ENCODE data around the gene RAB38. TPM values are rescaled to one million over a fixed set of nuclear protein-coding genes. Genes with fewer than 3 reads are reported as not detected.

The RAB38 gene
- total RNA-seq, 1 experiment from 2014 or later: 13.3 TPM

DNA sequence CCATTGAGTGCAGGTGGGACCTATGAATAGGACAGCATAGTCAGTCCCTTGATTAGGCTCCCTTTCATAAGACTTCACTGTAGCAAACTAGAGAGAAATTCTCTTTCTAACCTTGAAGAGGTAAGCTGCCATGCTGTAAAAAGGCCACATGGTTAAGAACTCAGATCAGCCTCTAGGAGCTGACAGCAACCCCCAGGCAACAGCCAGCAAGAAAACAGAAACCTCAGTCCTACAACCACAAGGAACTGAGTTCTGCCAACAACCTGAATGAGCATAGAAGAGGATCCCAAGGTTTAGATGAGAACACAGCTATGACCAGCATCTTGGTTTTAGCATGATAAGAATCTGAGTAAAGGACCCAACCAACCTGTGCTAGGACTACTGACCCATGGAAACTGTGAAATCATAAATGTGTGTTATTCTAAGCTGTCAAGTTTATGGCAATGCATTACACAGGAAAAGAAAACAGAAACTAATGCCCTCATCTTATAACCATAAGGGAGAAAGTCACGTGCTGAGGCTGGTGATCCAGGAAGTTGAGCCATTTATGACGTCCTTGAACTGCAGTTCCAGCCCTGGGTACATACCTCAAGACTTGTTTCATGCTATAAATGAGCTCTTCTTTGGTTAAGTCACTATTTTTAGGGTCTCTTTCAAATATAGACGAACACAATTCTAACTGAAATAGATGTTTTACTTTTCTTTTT is 43.3 kb downstream of the RAB38 start:
- Mint-ChIP-seq H3K4me1 (peaks cover 4% of the 10 kb centered on the region), H3K27ac (no peak overlapping the region), H3K27me3 (ENCODE audit: low read depth) (no peaks in the 10 kb centered on the region), H3K36me3 (peaks cover 11% of the 10 kb centered on the region), H3K4me3 (no peak overlapping the region), H3K9me3 (0 out of 2 replicates have a peak, but pooled peaks cover 8% of the 10 kb centered on the region)
- CTCF ChIA-PET: interaction anchor here (1.1 kb wide), 1 partner anchor 28 kb away, joined by 4 read pairs; no protein-coding TSS in a partner anchor
- ATAC-seq (no peak), DNase-seq (ENCODE audit: low spot score) (no peak)
- TF ChIP-seq ELF4 (CRISPR knock-in tag; IDR thresholded peaks at IDR 0.05; ENCODE audit: low read depth) (no peak), NR3C1 (CRISPR knock-in tag; conservative IDR thresholded peaks at IDR 0.05; ENCODE audit: low read depth) (no peak), NR1H2 (CRISPR knock-in tag; IDR thresholded peaks at IDR 0.05) (no peak), GRHL2 (CRISPR knock-in tag; IDR thresholded peaks at IDR 0.05; ENCODE audit: insufficient replicate concordance, severe bottlenecking) (no peak), ZNF671 (CRISPR knock-in tag; IDR thresholded peaks at IDR 0.05) (no peak), FOXP1 (CRISPR knock-in tag; IDR thresholded peaks at IDR 0.05; ENCODE audit: borderline replicate concordance) (no peak)
- TF ChIP-seq, protein P1, sequence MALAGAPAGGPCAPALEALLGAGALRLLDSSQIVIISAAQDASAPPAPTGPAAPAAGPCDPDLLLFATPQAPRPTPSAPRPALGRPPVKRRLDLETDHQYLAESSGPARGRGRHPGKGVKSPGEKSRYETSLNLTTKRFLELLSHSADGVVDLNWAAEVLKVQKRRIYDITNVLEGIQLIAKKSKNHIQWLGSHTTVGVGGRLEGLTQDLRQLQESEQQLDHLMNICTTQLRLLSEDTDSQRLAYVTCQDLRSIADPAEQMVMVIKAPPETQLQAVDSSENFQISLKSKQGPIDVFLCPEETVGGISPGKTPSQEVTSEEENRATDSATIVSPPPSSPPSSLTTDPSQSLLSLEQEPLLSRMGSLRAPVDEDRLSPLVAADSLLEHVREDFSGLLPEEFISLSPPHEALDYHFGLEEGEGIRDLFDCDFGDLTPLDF (CRISPR knock-in tag; IDR thresholded peaks at IDR 0.05): no peak
- TF ChIP-seq, protein P2, sequence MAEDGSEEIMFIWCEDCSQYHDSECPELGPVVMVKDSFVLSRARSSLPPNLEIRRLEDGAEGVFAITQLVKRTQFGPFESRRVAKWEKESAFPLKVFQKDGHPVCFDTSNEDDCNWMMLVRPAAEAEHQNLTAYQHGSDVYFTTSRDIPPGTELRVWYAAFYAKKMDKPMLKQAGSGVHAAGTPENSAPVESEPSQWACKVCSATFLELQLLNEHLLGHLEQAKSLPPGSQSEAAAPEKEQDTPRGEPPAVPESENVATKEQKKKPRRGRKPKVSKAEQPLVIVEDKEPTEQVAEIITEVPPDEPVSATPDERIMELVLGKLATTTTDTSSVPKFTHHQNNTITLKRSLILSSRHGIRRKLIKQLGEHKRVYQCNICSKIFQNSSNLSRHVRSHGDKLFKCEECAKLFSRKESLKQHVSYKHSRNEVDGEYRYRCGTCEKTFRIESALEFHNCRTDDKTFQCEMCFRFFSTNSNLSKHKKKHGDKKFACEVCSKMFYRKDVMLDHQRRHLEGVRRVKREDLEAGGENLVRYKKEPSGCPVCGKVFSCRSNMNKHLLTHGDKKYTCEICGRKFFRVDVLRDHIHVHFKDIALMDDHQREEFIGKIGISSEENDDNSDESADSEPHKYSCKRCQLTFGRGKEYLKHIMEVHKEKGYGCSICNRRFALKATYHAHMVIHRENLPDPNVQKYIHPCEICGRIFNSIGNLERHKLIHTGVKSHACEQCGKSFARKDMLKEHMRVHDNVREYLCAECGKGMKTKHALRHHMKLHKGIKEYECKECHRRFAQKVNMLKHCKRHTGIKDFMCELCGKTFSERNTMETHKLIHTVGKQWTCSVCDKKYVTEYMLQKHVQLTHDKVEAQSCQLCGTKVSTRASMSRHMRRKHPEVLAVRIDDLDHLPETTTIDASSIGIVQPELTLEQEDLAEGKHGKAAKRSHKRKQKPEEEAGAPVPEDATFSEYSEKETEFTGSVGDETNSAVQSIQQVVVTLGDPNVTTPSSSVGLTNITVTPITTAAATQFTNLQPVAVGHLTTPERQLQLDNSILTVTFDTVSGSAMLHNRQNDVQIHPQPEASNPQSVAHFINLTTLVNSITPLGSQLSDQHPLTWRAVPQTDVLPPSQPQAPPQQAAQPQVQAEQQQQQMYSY (CRISPR knock-in tag; IDR thresholded peaks at IDR 0.05): no peak
- TF ChIP-seq, protein P3, sequence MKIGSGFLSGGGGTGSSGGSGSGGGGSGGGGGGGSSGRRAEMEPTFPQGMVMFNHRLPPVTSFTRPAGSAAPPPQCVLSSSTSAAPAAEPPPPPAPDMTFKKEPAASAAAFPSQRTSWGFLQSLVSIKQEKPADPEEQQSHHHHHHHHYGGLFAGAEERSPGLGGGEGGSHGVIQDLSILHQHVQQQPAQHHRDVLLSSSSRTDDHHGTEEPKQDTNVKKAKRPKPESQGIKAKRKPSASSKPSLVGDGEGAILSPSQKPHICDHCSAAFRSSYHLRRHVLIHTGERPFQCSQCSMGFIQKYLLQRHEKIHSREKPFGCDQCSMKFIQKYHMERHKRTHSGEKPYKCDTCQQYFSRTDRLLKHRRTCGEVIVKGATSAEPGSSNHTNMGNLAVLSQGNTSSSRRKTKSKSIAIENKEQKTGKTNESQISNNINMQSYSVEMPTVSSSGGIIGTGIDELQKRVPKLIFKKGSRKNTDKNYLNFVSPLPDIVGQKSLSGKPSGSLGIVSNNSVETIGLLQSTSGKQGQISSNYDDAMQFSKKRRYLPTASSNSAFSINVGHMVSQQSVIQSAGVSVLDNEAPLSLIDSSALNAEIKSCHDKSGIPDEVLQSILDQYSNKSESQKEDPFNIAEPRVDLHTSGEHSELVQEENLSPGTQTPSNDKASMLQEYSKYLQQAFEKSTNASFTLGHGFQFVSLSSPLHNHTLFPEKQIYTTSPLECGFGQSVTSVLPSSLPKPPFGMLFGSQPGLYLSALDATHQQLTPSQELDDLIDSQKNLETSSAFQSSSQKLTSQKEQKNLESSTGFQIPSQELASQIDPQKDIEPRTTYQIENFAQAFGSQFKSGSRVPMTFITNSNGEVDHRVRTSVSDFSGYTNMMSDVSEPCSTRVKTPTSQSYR (CRISPR knock-in tag; IDR thresholded peaks at IDR 0.05): no peak
- TF ChIP-seq, protein P4, sequence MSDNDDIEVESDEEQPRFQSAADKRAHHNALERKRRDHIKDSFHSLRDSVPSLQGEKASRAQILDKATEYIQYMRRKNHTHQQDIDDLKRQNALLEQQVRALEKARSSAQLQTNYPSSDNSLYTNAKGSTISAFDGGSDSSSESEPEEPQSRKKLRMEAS (CRISPR knock-in tag; IDR thresholded peaks at IDR 0.05): no peak
- TF ChIP-seq, protein P5, sequence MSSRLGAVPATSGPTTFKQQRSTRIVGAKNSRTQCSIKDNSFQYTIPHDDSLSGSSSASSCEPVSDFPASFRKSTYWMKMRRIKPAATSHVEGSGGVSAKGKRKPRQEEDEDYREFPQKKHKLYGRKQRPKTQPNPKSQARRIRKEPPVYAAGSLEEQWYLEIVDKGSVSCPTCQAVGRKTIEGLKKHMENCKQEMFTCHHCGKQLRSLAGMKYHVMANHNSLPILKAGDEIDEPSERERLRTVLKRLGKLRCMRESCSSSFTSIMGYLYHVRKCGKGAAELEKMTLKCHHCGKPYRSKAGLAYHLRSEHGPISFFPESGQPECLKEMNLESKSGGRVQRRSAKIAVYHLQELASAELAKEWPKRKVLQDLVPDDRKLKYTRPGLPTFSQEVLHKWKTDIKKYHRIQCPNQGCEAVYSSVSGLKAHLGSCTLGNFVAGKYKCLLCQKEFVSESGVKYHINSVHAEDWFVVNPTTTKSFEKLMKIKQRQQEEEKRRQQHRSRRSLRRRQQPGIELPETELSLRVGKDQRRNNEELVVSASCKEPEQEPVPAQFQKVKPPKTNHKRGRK (CRISPR knock-in tag; IDR thresholded peaks at IDR 0.05; ENCODE audit: borderline replicate concordance): no peak
- TF ChIP-seq, protein P6, sequence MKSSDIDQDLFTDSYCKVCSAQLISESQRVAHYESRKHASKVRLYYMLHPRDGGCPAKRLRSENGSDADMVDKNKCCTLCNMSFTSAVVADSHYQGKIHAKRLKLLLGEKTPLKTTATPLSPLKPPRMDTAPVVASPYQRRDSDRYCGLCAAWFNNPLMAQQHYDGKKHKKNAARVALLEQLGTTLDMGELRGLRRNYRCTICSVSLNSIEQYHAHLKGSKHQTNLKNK (CRISPR knock-in tag; IDR thresholded peaks at IDR 0.05): no peak
- TF ChIP-seq, protein P7, sequence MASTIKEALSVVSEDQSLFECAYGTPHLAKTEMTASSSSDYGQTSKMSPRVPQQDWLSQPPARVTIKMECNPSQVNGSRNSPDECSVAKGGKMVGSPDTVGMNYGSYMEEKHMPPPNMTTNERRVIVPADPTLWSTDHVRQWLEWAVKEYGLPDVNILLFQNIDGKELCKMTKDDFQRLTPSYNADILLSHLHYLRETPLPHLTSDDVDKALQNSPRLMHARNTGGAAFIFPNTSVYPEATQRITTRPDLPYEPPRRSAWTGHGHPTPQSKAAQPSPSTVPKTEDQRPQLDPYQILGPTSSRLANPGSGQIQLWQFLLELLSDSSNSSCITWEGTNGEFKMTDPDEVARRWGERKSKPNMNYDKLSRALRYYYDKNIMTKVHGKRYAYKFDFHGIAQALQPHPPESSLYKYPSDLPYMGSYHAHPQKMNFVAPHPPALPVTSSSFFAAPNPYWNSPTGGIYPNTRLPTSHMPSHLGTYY (CRISPR knock-in tag; IDR thresholded peaks at IDR 0.05): no peak
- POLR2A ChIA-PET: no interaction called here

Data from WTC11 (cell line).